Bronchial epithelial cell (primary cell): ENCODE results near the gene EIF1B. TPM values are rescaled to one million over a fixed set of nuclear protein-coding genes. Genes with fewer than 3 reads are reported as not detected.

Experiments used
- DNase-seq: peaks from one replicate; pipeline ENCODE4 v3.0.0-alpha.2; 2010; ENCODE audit warnings: low read depth
- FAIRE-seq: peaks from 2 replicates; lab custom pipeline; 2011; peaks lifted over from hg19 to GRCh38; lab: Jason Lieb, UNC
- H3K27me3 ChIP-seq: 2 replicates; pipeline ENCODE4 v1.5.1; 2011; ENCODE audit warnings: low read length; ENCODE audit not compliant: control insufficient read depth, insufficient read depth
- H3K36me3 ChIP-seq: 2 replicates; pipeline ENCODE4 v1.5.1; 2011; ENCODE audit warnings: low read length; ENCODE audit not compliant: control insufficient read depth, insufficient read depth
- H3K4me3 ChIP-seq: 2 replicates; pipeline ENCODE4 v1.5.1; 2011; ENCODE audit warnings: mild to moderate bottlenecking, low read depth, low read length, control low read depth
- CTCF ChIP-seq: IDR thresholded peaks from 2 replicates; pipeline ENCODE4 v1.5.1; 2011; ENCODE audit warnings: mild to moderate bottlenecking, moderate library complexity, low read length, control low read depth, inconsistent platforms; ENCODE audit not compliant: insufficient read depth, severe bottlenecking
- total RNA-seq: library from RNA; depleted of rRNA; stranded (reverse); fragments of >200 nt; gene quantifications from 2 replicates; pipeline ENCODE4 v1.2.1, GENCODE V29; 2014

EIF1B gene
- total RNA-seq, 1 donor from 2014 or later, result 10.5 TPM

GRCh38 chr3:40329071-40329470, 19.6 kb downstream of the EIF1B start:
- TF ChIP-seq CTCF, result no peak
- FAIRE-seq (no peak), DNase-seq (no peak)
- no peak overlapping the region for H3K4me3 ChIP-seq
- no peaks in the 10 kb centered on the region for H3K27me3 ChIP-seq
- no peaks in the 10 kb centered on the region for H3K36me3 ChIP-seq

- no peaks in the 10 kb centered on the region for H3K36me3 ChIP-seq
- no peak for TF ChIP-seq CTCF
- H3K27me3 ChIP-seq, result no peaks in the 10 kb centered on the region
- no peak overlapping the region for H3K4me3 ChIP-seq
- FAIRE-seq (no peak), DNase-seq (no peak)
These were observed 23.2 kb downstream of the EIF1B start for GRCh38 chr3:40332684-40333083.

- H3K36me3 ChIP-seq, result no peaks in the 10 kb centered on the region
- DNase-seq (no peak), FAIRE-seq (no peak)
- TF ChIP-seq CTCF, result no peak
- H3K27me3 ChIP-seq, result no peaks in the 10 kb centered on the region
- H3K4me3 ChIP-seq, result no peak overlapping the region
These were observed 23.9 kb downstream of the EIF1B start for GRCh38 chr3:40333416-40333815.

GRCh38 chr3:40333852-40334251, 24.3 kb downstream of the EIF1B start:
- H3K4me3 ChIP-seq, result no peak overlapping the region
- H3K36me3 ChIP-seq, result no peaks in the 10 kb centered on the region
- no peak for TF ChIP-seq CTCF
- no peaks in the 10 kb centered on the region for H3K27me3 ChIP-seq
- FAIRE-seq, result peak; percentile 32
- no peak for DNase-seq

GRCh38 chr3:40336101-40336500, 26.6 kb downstream of the EIF1B start:
- H3K4me3 ChIP-seq, result no peak overlapping the region
- no peaks in the 10 kb centered on the region for H3K27me3 ChIP-seq
- FAIRE-seq (no peak), DNase-seq (peak; percentile 82)
- H3K36me3 ChIP-seq, result no peaks in the 10 kb centered on the region
- TF ChIP-seq CTCF, result no peak

GRCh38 chr3:40336511-40337135, 27.1 kb downstream of the EIF1B start:
- FAIRE-seq, result no peak
- Histone ChIP-seq H3K4me3 (no peak overlapping the region), H3K27me3 (no peaks in the 10 kb centered on the region), H3K36me3 (no peaks in the 10 kb centered on the region)
- no peak for TF ChIP-seq CTCF
- no peak for DNase-seq
